Endothelial cell of umbilical vein (primary cell): ENCODE data around the gene SHISA9. TPM values are rescaled to one million over a fixed set of nuclear protein-coding genes. Genes with fewer than 3 reads are reported as not detected.

Source experiments
- BruUV-seq: library from RNA; stranded (reverse); fragments of 400-500 nt; replicated peaks from 2 replicates; lab custom pipeline; 2021; lab: Mats Ljungman, UMichigan
- CTCF ChIA-PET: fragments of 300-600, 350-600 bp; sonication (Branson Sonifier 250); formaldehyde crosslinking; loops from one replicate; lab custom pipeline; 2021; ENCODE audit warnings: antibody characterized with exemption, inconsistent platforms; lab: Charles Lee
- POLR2A ChIA-PET: fragments of 300-600, 350-600 bp; sonication (Branson Sonifier 250); formaldehyde crosslinking; loops from one replicate; lab custom pipeline; 2021; ENCODE audit warnings: antibody characterized with exemption, inconsistent platforms; lab: Charles Lee
- DNase-seq: peaks from one replicate; pipeline ENCODE4 v3.0.0-alpha.2; 2011; ENCODE audit warnings: low read depth, low spot score
- FAIRE-seq: peaks from 2 replicates; lab custom pipeline; 2011; peaks lifted over from hg19 to GRCh38; lab: Jason Lieb, UNC
- H2AFZ ChIP-seq: 2 replicates; pipeline ENCODE4 v1.6.0; 2012; ENCODE audit warnings: low read depth, low read length, control low read depth, inconsistent platforms
- H3K27ac ChIP-seq: 2 replicates; pipeline ENCODE4 v1.5.1; 2011; ENCODE audit warnings: low read depth, mild to moderate bottlenecking, control low read depth, low read length, moderate library complexity; ENCODE audit not compliant: insufficient read depth
- H3K27me3 ChIP-seq, 2 experiments: 2 replicates each; pipeline versions ENCODE4 v1.6.0 to v1.6.1; 2011; ENCODE audit warnings: low read length in 2 of 2, mixed read lengths in 1 of 2; ENCODE audit not compliant: control insufficient read depth in 2 of 2, insufficient read depth in 2 of 2
- H3K36me3 ChIP-seq, 2 experiments: 2 replicates in 1 of 2; 3 replicates in 1 of 2; pipeline ENCODE4 v1.5.1; 2011; ENCODE audit warnings: low read length in 2 of 2, mild to moderate bottlenecking in 1 of 2, moderate library complexity in 1 of 2; ENCODE audit not compliant: control insufficient read depth in 2 of 2, insufficient read depth in 2 of 2; ENCODE audit errors: extremely low read depth in 1 of 2
- H3K4me1 ChIP-seq: 3 replicates; pipeline ENCODE4 v1.5.1; 2011; ENCODE audit warnings: mild to moderate bottlenecking, low read length; ENCODE audit not compliant: control insufficient read depth, insufficient read depth; ENCODE audit errors: extremely low read depth
- H3K4me2 ChIP-seq: 2 replicates; pipeline ENCODE4 v1.6.1; 2011; ENCODE audit warnings: low read length, control low read depth, mixed read lengths; ENCODE audit not compliant: insufficient read depth
- H3K4me3 ChIP-seq, 3 experiments: fragments of 200-600 bp in 1 of 3; sonication (generic), shearing (Covaris generic) in 1 of 3; replicated peaks in 1 of 3; 2 replicates each; pipeline ENCODE4 v1.5.1; 2011 to 2016; ENCODE audit warnings: control low read depth in 3 of 3, low read length in 3 of 3, mild to moderate bottlenecking in 2 of 3, inconsistent platforms in 1 of 3, low read depth in 1 of 3, moderate library complexity in 1 of 3; ENCODE audit not compliant: insufficient read depth in 1 of 3
- H3K79me2 ChIP-seq: 2 replicates; pipeline ENCODE4 v1.6.0; 2012; ENCODE audit warnings: low read length, inconsistent platforms; ENCODE audit not compliant: control insufficient read depth, insufficient read depth
- H3K9ac ChIP-seq: replicated peaks from 2 replicates; pipeline ENCODE3; 2011; ENCODE audit warnings: low read length, control low read depth; ENCODE audit not compliant: insufficient read depth; ENCODE audit errors: extremely low read depth
- H3K9me1 ChIP-seq: replicated peaks from 3 replicates; pipeline ENCODE4 v1.6.0; 2011; ENCODE audit warnings: mild to moderate bottlenecking, low read length; ENCODE audit not compliant: control insufficient read depth, insufficient read depth; ENCODE audit errors: extremely low read depth
- H3K9me3 ChIP-seq: replicated peaks from 2 replicates; pipeline ENCODE4 v1.5.1; 2012; ENCODE audit warnings: low read length, inconsistent platforms; ENCODE audit not compliant: control insufficient read depth, insufficient read depth
- H4K20me1 ChIP-seq: replicated peaks from 2 replicates; pipeline ENCODE3; 2011; ENCODE audit warnings: mild to moderate bottlenecking, low read length; ENCODE audit not compliant: control insufficient read depth, insufficient read depth; ENCODE audit errors: extremely low read depth
- EZH2 ChIP-seq: IDR thresholded peaks from 2 replicates; pipeline ENCODE4 v1.6.1; 2012; ENCODE audit warnings: borderline replicate concordance, low read depth, mild to moderate bottlenecking, moderate library complexity, low read length, inconsistent platforms; ENCODE audit not compliant: severe bottlenecking
- FOS ChIP-seq: IDR thresholded peaks from 2 replicates; pipeline ENCODE4 v1.6.1; 2011; ENCODE audit warnings: mild to moderate bottlenecking, low read length, moderate library complexity, borderline replicate concordance; ENCODE audit not compliant: insufficient read depth
- GATA2 ChIP-seq: IDR thresholded peaks from 2 replicates; pipeline ENCODE4 v1.7.0; 2011; ENCODE audit warnings: low read depth, mild to moderate bottlenecking, moderate library complexity, mixed read lengths, low read length; ENCODE audit not compliant: insufficient read length, insufficient read depth
- JUN ChIP-seq: IDR thresholded peaks from 2 replicates; pipeline ENCODE4 v1.6.1; 2011; ENCODE audit warnings: borderline replicate concordance, low read depth; ENCODE audit not compliant: insufficient read length, insufficient read depth
- MYC ChIP-seq: IDR thresholded peaks from one replicate; pipeline ENCODE4 v1.6.1; 2011; ENCODE audit warnings: mild to moderate bottlenecking, low read depth, low read length
- POLR2A ChIP-seq: IDR thresholded peaks from 2 replicates; pipeline ENCODE4 v1.6.1; 2012; ENCODE audit warnings: low read depth, mild to moderate bottlenecking, control low read depth, low read length
- POLR2AphosphoS5 ChIP-seq: IDR thresholded peaks from 2 replicates; pipeline ENCODE4 v1.6.1; 2012; ENCODE audit warnings: low read depth, mild to moderate bottlenecking, control low read depth, low read length, moderate library complexity; ENCODE audit not compliant: insufficient read depth
- dilution Hi-C: fragments of 300-500 bp; cut with MboI; formaldehyde crosslinking; loops from one replicate; pipeline ENCODE4 v1.15.0; 2019; ENCODE audit warnings: low sequenced_read_pairs; ENCODE audit not compliant: extremely low pct_ligation_motif_present
- intact Hi-C: fragments of 100-400 bp; cut with micrococcal nuclease; formaldehyde crosslinking; loops from one replicate; pipeline ENCODE4 v1.10.0; 2022
- polyA plus RNA-seq, 4 experiments: library from polyadenylated mRNA; depleted of rRNA in 3 of 4; stranded (reverse) in 3 of 4; unstranded in 1 of 4; fragments of >200 nt; gene quantifications; 2 replicates each; pipeline versions ENCODE4 v1.2.1 to v1.2.3, GENCODE V29; 2011 to 2012; ENCODE audit warnings: missing spikeins in 1 of 4
- total RNA-seq: library from RNA; stranded (reverse); gene quantifications from 2 replicates; pipeline ENCODE4 v1.2.3, GENCODE V29; 2021
- TF ChIP-seq, protein P1 (sequence below): IDR thresholded peaks from 2 replicates; pipeline ENCODE4 v1.6.1; 2011; ENCODE audit not compliant: insufficient read depth, insufficient read length
- TF ChIP-seq, protein P2 (sequence below), 2 donors: IDR thresholded peaks; 1 replicate in 1 of 2; 2 replicates in 1 of 2; pipeline ENCODE4 v1.5.1; 2011; ENCODE audit warnings: low read length in 2 of 2, mild to moderate bottlenecking in 2 of 2, moderate library complexity in 2 of 2, control low read depth in 1 of 2, inconsistent platforms in 1 of 2, low read depth in 1 of 2; ENCODE audit not compliant: insufficient read depth in 1 of 2; ENCODE audit errors: extremely low read depth in 1 of 2

SHISA9 gene
- total and polyA plus RNA-seq, 2 donors (not counting 3 experiments of a cell fraction or from before 2014, with no cell fraction given): not detected

DNA sequence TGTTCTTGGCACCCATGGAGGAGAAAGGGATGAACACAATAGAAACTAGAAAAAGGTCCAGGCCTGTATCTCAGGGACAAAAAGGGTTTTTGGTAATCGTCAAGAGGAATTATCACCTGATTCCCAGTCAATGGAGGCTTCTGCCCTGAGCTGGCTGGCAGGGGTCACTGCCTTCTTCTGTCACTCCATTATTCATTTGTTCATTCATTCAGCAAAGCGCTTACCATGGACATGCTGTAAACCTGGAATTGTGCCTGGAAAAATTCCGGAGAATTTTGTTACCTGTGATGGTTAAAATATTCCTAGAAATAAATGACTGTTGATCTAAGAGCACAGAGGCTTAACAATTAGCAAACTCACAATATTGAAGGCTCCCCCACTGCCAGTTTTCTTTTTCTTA is 212.3 kb downstream of the SHISA9 start:
- FAIRE-seq: no peak
- H2AFZ ChIP-seq: no peak overlapping the region
- POLR2A ChIA-PET: no interaction called here

DNA sequence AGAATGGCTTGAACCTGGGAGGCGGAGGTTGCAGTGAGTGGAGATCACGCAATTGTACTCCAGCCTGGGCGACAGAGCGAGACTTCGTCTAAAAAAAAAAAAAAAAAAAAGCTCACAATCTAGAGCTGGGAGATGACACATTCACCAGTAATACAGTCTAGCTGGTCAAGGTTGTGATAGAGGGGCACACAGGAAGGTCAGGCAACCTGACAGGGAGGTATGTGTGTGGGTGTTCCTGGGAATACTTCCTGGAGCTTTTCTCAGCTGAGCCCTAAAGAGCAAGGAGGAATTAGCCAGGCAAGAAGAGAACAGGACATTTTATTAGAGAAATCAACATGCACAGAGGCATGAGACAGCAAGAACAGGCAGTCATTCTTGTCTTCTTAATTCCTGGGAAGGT is 216.7 kb downstream of the SHISA9 start:
- no peak overlapping the region for H2AFZ ChIP-seq
- peaks cover 6% of the 10 kb centered on the region for H3K9me3 ChIP-seq
- BruUV-seq: no TSS peak
- TF ChIP-seq JUN (no peak), FOS (no peak), EZH2 (no peak), POLR2A (no peak), GATA2 (no peak), MYC (no peak), POLR2AphosphoS5 (no peak)
- TF ChIP-seq, protein P1, sequence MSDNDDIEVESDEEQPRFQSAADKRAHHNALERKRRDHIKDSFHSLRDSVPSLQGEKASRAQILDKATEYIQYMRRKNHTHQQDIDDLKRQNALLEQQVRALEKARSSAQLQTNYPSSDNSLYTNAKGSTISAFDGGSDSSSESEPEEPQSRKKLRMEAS: no peak
- TF ChIP-seq, protein P2, sequence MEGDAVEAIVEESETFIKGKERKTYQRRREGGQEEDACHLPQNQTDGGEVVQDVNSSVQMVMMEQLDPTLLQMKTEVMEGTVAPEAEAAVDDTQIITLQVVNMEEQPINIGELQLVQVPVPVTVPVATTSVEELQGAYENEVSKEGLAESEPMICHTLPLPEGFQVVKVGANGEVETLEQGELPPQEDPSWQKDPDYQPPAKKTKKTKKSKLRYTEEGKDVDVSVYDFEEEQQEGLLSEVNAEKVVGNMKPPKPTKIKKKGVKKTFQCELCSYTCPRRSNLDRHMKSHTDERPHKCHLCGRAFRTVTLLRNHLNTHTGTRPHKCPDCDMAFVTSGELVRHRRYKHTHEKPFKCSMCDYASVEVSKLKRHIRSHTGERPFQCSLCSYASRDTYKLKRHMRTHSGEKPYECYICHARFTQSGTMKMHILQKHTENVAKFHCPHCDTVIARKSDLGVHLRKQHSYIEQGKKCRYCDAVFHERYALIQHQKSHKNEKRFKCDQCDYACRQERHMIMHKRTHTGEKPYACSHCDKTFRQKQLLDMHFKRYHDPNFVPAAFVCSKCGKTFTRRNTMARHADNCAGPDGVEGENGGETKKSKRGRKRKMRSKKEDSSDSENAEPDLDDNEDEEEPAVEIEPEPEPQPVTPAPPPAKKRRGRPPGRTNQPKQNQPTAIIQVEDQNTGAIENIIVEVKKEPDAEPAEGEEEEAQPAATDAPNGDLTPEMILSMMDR (IDR thresholded peaks at IDR 0.05; ENCODE audit: extremely low read depth in 1 of 2, insufficient read depth in 1 of 2, low read depth in 1 of 2, low read length in 2 of 2): no peak
- CTCF ChIA-PET: no interaction called here
- dilution Hi-C loops (no loop called here), intact Hi-C loops (no loop called here)
- no peaks in the 10 kb centered on the region for H3K79me2 ChIP-seq
- H4K20me1 ChIP-seq: no peaks in the 10 kb centered on the region
- no peaks in the 10 kb centered on the region for H3K4me1 ChIP-seq
- no peaks in the 10 kb centered on the region for H3K27me3 ChIP-seq
- POLR2A ChIA-PET: no interaction called here
- DNase-seq (no peak), FAIRE-seq (no peak)
- no peaks in the 10 kb centered on the region for H3K36me3 ChIP-seq
- H3K4me3 ChIP-seq: no peak overlapping the region
- no peaks in the 10 kb centered on the region for H3K9me1 ChIP-seq
- H3K9ac ChIP-seq: no peak overlapping the region
- H3K27ac ChIP-seq: no peak overlapping the region
- no peak overlapping the region for H3K4me2 ChIP-seq

More for the DNA sequence above, 212.3 kb downstream of the SHISA9 start:
- no peak for DNase-seq
- Histone ChIP-seq H3K79me2 (no peaks in the 10 kb centered on the region), H3K4me3 (no peak overlapping the region), H3K27me3 (no peaks in the 10 kb centered on the region), H3K4me2 (no peak overlapping the region), H3K36me3 (no peaks in the 10 kb centered on the region), H3K9me3 (peaks cover 6% of the 10 kb centered on the region), H3K4me1 (no peaks in the 10 kb centered on the region), H3K9me1 (no peaks in the 10 kb centered on the region), H3K9ac (no peak overlapping the region), H3K27ac (no peak overlapping the region), H4K20me1 (no peaks in the 10 kb centered on the region)
- TF ChIP-seq, protein P1: no peak
- no peak for TF ChIP-seq POLR2A
- TF ChIP-seq EZH2: no peak
- TF ChIP-seq POLR2AphosphoS5: no peak
- TF ChIP-seq GATA2: no peak
- TF ChIP-seq FOS: no peak
- intact Hi-C loops: no loop called here
- dilution Hi-C loops: no loop called here
- CTCF ChIA-PET: no interaction called here
- no TSS peak for BruUV-seq
